ENCODE results near the gene CRYAA.
"Not testable (repeated sequence)": the region's sequence is repeated elsewhere in the genome, so short reads cannot be mapped to it uniquely, and the experiment has no call there.

CRYAA gene

GRCh38 chr21:43176621-43177020 lies 7.8 kb downstream of the CRYAA start:
- DNase-seq (ENCODE audit: extremely low read depth in 1 of 2, low read depth in 1 of 2): not testable (repeated sequence)

GRCh38 chr21:43177043-43177906 lies 8.5 kb downstream of the CRYAA start:
- DNase-seq (ENCODE audit: extremely low read depth in 1 of 2, low read depth in 1 of 2): not testable (repeated sequence)

- DNase-seq (ENCODE audit: extremely low read depth in 1 of 2, low read depth in 1 of 2): not testable (repeated sequence)
Measured at GRCh38 chr21:43178175-43178826, 9.5 kb downstream of the CRYAA start.

GRCh38 chr21:43181033-43181432 lies 12.2 kb downstream of the CRYAA start:
- DNase-seq (ENCODE audit: extremely low read depth in 1 of 2, low read depth in 1 of 2): not testable (repeated sequence)

- DNase-seq (ENCODE audit: extremely low read depth in 1 of 2, low read depth in 1 of 2): not testable (repeated sequence)
Measured at GRCh38 chr21:43187268-43187667, 18.5 kb downstream of the CRYAA start.

GRCh38 chr21:43187715-43188114 lies 18.9 kb downstream of the CRYAA start:
- no peak for DNase-seq (ENCODE audit: extremely low read depth in 1 of 2, low read depth in 1 of 2)

- no peak for DNase-seq (ENCODE audit: extremely low read depth in 1 of 2, low read depth in 1 of 2)
Measured at GRCh38 chr21:43188181-43188580, 19.4 kb downstream of the CRYAA start.

GRCh38 chr21:43188592-43189210 lies 19.9 kb downstream of the CRYAA start:
- no peak for DNase-seq (ENCODE audit: extremely low read depth in 1 of 2, low read depth in 1 of 2)

- no peak for DNase-seq (ENCODE audit: extremely low read depth in 1 of 2, low read depth in 1 of 2)
Measured at GRCh38 chr21:43189936-43190335, 21.1 kb downstream of the CRYAA start.

- no peak for DNase-seq (ENCODE audit: extremely low read depth in 1 of 2, low read depth in 1 of 2)
Measured at GRCh38 chr21:43190544-43190943, 21.7 kb downstream of the CRYAA start.

- no peak for DNase-seq (ENCODE audit: extremely low read depth in 1 of 2, low read depth in 1 of 2)
Measured at GRCh38 chr21:43190951-43191350, 22.1 kb downstream of the CRYAA start.

GRCh38 chr21:43191521-43191920 lies 22.7 kb downstream of the CRYAA start:
- DNase-seq (ENCODE audit: extremely low read depth in 1 of 2, low read depth in 1 of 2): no peak

- DNase-seq (ENCODE audit: extremely low read depth in 1 of 2, low read depth in 1 of 2): no peak
Measured at GRCh38 chr21:43191971-43192370, 23.2 kb downstream of the CRYAA start.

GRCh38 chr21:43192501-43193081 lies 23.8 kb downstream of the CRYAA start:
- DNase-seq (ENCODE audit: extremely low read depth in 1 of 2, low read depth in 1 of 2): no peak

GRCh38 chr21:43193088-43193650 lies 24.4 kb downstream of the CRYAA start:
- no peak for DNase-seq (ENCODE audit: extremely low read depth in 1 of 2, low read depth in 1 of 2)

GRCh38 chr21:43193651-43194302 lies 25.0 kb downstream of the CRYAA start:
- DNase-seq (ENCODE audit: extremely low read depth in 1 of 2, low read depth in 1 of 2): no peak

GRCh38 chr21:43194303-43195120 lies 25.7 kb downstream of the CRYAA start:
- no peak for DNase-seq (ENCODE audit: extremely low read depth in 1 of 2, low read depth in 1 of 2)

- DNase-seq (ENCODE audit: extremely low read depth in 1 of 2, low read depth in 1 of 2): no peak
Measured at GRCh38 chr21:43195121-43196021, 26.6 kb downstream of the CRYAA start.

GRCh38 chr21:43196826-43197225 lies 28.0 kb downstream of the CRYAA start:
- no peak for DNase-seq (ENCODE audit: extremely low read depth in 1 of 2, low read depth in 1 of 2)

Data from activated CD8-positive, alpha-beta memory T cell treated with anti-CD3 and anti-CD28 coated beads for 1 hour (primary cell).